GM12801 (cell line): ENCODE results near the gene S100A14.

Experiments
- CTCF ChIP-seq: IDR thresholded peaks from one replicate; pipeline ENCODE4 v1.5.1; 2011; ENCODE audit warnings: control low read depth; ENCODE audit not compliant: insufficient read length; ENCODE audit errors: extremely low read depth

Gene S100A14

GRCh38 chr1:153608742-153609584 lies 7.2 kb downstream of the S100A14 start:
- TF ChIP-seq CTCF, result no peak

DNA sequence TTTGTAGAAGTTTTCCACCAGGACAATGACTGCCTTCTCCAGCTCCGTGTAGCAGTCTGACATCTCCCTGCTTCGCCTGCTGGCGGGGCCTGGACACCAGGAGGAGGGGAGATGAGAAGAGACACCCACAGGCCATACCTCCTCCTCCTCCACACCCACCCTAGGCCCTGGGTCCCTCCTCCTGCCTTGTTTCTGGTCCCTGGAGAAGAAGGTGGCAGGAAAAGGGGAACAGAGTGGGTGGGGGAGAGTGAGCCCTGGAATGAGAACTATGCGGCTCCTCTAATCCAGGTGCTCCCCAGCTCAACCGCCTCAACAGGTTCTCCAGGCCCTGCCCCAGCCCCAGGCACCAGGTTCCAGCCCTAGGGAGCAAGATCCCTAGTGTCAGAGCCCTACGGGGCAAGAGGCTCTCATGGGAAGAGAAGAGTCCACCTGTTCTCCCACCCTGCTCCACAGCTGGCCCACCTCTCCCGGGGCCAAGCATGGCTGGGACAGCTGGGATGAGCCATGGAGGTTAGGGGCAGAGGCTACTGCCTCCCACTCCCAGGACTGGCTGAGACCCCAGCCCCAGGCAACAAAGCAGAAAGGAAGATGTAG lies 7.9 kb downstream of the S100A14 start:
- TF ChIP-seq CTCF, result no peak

DNA sequence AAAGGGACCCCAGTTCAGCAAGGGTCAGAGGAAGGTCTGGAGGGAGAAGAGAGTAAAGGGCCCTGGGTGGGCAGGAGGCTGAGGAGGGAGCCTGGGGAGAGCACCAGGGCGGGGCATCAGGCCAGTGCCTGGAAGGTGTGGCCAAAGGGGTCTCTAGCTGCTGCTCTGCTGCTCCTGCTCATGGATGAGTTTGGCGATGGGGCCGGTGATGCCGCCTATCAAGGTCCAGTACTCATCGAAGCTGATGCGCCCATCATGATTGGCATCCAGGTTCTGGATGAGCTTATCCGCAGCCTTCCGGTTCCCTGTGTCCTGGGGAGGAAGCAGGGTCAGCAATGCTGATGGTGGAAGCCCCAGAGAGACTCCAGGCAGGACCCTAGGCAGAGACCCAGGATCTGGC lies 8.7 kb downstream of the S100A14 start:
- TF ChIP-seq CTCF, result no peak

DNA sequence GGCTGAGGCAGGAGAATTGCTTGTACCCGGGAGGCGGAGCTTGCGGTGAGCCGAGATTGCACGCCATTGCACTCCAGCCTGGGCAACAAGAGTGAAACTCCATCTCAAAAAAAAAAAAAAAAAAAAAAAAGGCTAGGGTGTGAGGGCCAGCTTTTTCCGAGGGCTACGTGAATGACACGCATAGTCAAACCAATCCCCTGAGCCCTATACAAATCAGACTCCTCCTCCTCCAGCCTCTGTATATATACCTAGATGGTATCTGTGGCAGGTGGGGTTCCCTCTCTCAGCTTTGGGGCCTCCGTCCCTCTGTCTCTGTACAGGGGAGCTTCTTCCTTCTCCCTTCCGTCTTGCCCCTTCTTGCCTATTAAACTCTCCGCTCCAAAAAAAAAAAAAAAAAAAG lies 9.9 kb downstream of the S100A14 start:
- TF ChIP-seq CTCF, result no peak

- no peak for TF ChIP-seq CTCF
Observed at GRCh38 chr1:153602749-153603148, 13.4 kb downstream of the S100A14 start.

- TF ChIP-seq CTCF, result no peak
Observed at GRCh38 chr1:153599847-153600246, 16.3 kb downstream of the S100A14 start.

DNA sequence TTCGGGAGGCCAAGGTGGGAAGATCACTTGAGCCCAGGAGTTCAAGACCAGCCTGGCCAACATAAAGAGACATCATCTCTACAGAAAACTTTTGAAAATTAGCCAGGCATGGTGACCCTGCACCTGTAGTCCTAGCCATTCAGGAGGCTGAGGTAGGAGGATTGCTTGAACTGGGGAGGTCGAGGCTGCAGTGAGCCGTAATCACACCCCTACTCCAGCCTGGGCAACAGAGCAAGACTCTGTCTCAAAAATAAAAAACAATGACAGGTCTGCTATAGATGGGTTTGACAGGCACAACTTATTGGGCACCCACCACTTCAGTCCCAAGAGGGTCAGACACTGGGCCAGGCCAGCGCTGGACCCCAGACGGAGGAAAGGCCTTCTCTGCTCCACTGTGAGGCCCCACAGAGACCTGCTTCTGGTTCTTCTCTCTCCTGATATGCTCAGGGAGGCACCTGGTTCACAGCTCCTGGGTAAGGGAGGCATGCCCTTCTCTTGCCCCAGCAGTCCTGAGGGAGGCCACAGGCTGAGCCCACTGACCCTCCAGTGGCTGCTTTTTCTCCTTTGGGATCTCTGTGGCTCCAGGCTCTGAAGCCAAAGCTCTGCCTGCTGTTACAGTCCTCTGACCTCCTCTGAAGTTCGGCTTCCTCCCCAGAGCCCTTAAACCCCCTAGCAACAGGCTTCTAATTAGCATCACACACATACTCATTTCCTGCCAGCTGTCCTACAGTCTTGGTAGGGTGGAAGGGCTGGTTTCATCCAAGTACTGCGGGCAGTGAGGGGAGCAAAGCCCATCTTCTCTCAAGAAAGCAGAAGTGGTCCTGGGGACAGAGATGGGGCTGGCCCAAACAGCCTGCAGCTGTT lies 17.6 kb downstream of the S100A14 start:
- TF ChIP-seq CTCF, result no peak
